ENCODE results near the gene RNF31. TPM values are rescaled to one million over a fixed set of nuclear protein-coding genes. Genes with fewer than 3 reads are reported as not detected.

The RNF31 gene
- total RNA-seq, 4 donors from 2014 or later, result 17.7 to 106 (median 57.9) TPM

- Histone ChIP-seq H3K27me3 (no peaks in the 10 kb centered on the region), H3K9me3 (no peaks in the 10 kb centered on the region), H3K4me1 (no peaks in the 10 kb centered on the region), H3K27ac (no peak overlapping the region), H3K4me3 (no peak overlapping the region), H3K36me3 (no peaks in the 10 kb centered on the region)
- intact Hi-C loops (cut with DNase I; ENCODE audit: low total_unique reads), result no loop called here
- DNase-seq, result no peak
- no peak for TF ChIP-seq POLR2A (IDR thresholded peaks at IDR 0.05)
These were observed 7.8 kb downstream of the RNF31 start for GRCh38 chr14:24155100-24155499.

- TF ChIP-seq, protein P1, sequence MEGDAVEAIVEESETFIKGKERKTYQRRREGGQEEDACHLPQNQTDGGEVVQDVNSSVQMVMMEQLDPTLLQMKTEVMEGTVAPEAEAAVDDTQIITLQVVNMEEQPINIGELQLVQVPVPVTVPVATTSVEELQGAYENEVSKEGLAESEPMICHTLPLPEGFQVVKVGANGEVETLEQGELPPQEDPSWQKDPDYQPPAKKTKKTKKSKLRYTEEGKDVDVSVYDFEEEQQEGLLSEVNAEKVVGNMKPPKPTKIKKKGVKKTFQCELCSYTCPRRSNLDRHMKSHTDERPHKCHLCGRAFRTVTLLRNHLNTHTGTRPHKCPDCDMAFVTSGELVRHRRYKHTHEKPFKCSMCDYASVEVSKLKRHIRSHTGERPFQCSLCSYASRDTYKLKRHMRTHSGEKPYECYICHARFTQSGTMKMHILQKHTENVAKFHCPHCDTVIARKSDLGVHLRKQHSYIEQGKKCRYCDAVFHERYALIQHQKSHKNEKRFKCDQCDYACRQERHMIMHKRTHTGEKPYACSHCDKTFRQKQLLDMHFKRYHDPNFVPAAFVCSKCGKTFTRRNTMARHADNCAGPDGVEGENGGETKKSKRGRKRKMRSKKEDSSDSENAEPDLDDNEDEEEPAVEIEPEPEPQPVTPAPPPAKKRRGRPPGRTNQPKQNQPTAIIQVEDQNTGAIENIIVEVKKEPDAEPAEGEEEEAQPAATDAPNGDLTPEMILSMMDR (IDR thresholded peaks at IDR 0.05), result no peak
- TF ChIP-seq POLR2A (IDR thresholded peaks at IDR 0.05), result no peak
- Histone ChIP-seq H3K9me3 (no peaks in the 10 kb centered on the region), H3K4me1 (peaks cover 0 to 3% of the 10 kb centered on the region in 2 donors), H3K4me3 (no peak overlapping the region), H3K27me3 (no peaks in the 10 kb centered on the region), H3K27ac (no peak overlapping the region), H3K36me3 (no peaks in the 10 kb centered on the region)
- intact Hi-C loops (cut with DNase I; ENCODE audit: low total_unique reads), result no loop called here
- DNase-seq, result no peak
These were observed 9.5 kb downstream of the RNF31 start for GRCh38 chr14:24156840-24157239.

- Histone ChIP-seq H3K27ac (no peak overlapping the region), H3K36me3 (no peaks in the 10 kb centered on the region)
- intact Hi-C loops (cut with DNase I; ENCODE audit: low total_unique reads), result no loop called here
These were observed 10.0 kb downstream of the RNF31 start for GRCh38 chr14:24157331-24157730.

GRCh38 chr14:24159777-24160498, 12.6 kb downstream of the RNF31 start:
- intact Hi-C loops (cut with DNase I; ENCODE audit: low total_unique reads), result no loop called here
- no peaks in the 10 kb centered on the region for H3K36me3 ChIP-seq
- no peak for TF ChIP-seq POLR2A (IDR thresholded peaks at IDR 0.05)
- TF ChIP-seq, protein P1 (IDR thresholded peaks at IDR 0.05), result no peak

More at GRCh38 chr14:24157331-24157730, 10.0 kb downstream of the RNF31 start:
- H3K4me3 ChIP-seq, result no peak overlapping the region
- no peaks in the 10 kb centered on the region for H3K9me3 ChIP-seq
- TF ChIP-seq, protein P1 (IDR thresholded peaks at IDR 0.05), result no peak
- no peak for TF ChIP-seq POLR2A (IDR thresholded peaks at IDR 0.05)
- DNase-seq, result peak in 1 of 2 donors; percentile 11
- no peaks in the 10 kb centered on the region for H3K27me3 ChIP-seq
- peaks cover 0 to 7% of the 10 kb centered on the region in 2 donors for H3K4me1 ChIP-seq

DNA sequence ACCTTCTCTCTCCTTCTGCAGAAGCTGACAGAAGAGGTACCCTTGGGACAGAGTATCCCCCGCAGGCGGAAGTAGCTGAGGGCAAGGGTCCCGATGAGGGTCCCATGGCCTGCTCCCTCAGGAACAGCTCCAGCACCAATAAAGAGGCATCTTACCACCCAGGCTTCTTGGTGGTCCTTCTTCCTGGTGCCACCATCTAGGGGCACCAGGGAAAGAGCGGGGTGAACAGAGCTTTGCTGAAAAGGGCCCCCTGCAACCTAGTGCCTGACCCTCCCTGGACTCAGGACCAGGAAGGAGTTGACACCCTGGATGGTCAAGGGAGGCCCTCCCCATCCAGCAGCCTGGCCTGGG, 13.2 kb downstream of the RNF31 start:
- intact Hi-C loops (cut with DNase I; ENCODE audit: low total_unique reads), result no loop called here

More at GRCh38 chr14:24159777-24160498, 12.6 kb downstream of the RNF31 start:
- peak overlapping the region; percentile 88 to 98 for H3K27ac ChIP-seq
- no peak for DNase-seq
- peaks cover 7% of the 10 kb centered on the region in 2 donors for H3K4me1 ChIP-seq
- H3K9me3 ChIP-seq, result no peaks in the 10 kb centered on the region
- H3K27me3 ChIP-seq, result no peaks in the 10 kb centered on the region
- no peak overlapping the region for H3K4me3 ChIP-seq

More for the DNA sequence above, 13.2 kb downstream of the RNF31 start:
- no peak for TF ChIP-seq POLR2A (IDR thresholded peaks at IDR 0.05)
- TF ChIP-seq, protein P1 (IDR thresholded peaks at IDR 0.05), result no peak
- Histone ChIP-seq H3K4me3 (no peak overlapping the region), H3K4me1 (peaks cover 7% of the 10 kb centered on the region in 2 donors), H3K27ac (peak overlapping the region; percentile 88 to 98), H3K36me3 (no peaks in the 10 kb centered on the region), H3K27me3 (no peaks in the 10 kb centered on the region), H3K9me3 (no peaks in the 10 kb centered on the region)
- no peak for DNase-seq
